A549 (cell line): ENCODE results near the gene TRPM5. TPM values are rescaled to one million over a fixed set of nuclear protein-coding genes. Genes with fewer than 3 reads are reported as not detected.

Source experiments
- ATAC-seq, 2 experiments: fragments of 200-7000 bp in 1 of 2; fragments of >200 bp in 1 of 2; cut with Nextera tagmentation in 1 of 2; cut with Tn5 transposase in 1 of 2; 3 replicates each; pipeline versions ENCODE4 v1.8.0 to v1.9.1; 2018 to 2020; ENCODE audit warnings: mild to moderate bottlenecking in 1 of 2, moderate library complexity in 1 of 2
- CTCF ChIA-PET: fragments of 300-600 bp; sonication (Branson Sonifier 250); formaldehyde crosslinking; extraction: SDS; loops from one replicate; lab custom pipeline; 2021; ENCODE audit warnings: antibody characterized with exemption, inconsistent platforms; lab: Yijun Ruan, JAX
- POLR2A ChIA-PET: fragments of 350-600 bp; formaldehyde crosslinking; extraction: SDS; loops from one replicate; lab custom pipeline; 2021; ENCODE audit warnings: antibody characterized with exemption, inconsistent platforms; lab: Yijun Ruan, JAX
- DNase-seq, 2 experiments: peaks; one replicate each; pipeline versions ENCODE4 v3.0.0 to v3.0.0-alpha.2; 2011 to 2016; ENCODE audit warnings: low read depth in 1 of 2, low spot score in 1 of 2
- FAIRE-seq: peaks from 2 replicates; lab custom pipeline; 2011; peaks lifted over from hg19 to GRCh38; lab: Jason Lieb, UNC
- H3K27ac ChIP-seq, 2 experiments: fragments of >200 bp; sonication (Bioruptor Twin); formaldehyde crosslinking; 3 replicates each; pipeline ENCODE4 v1.5.1; 2016 to 2017
- H3K4me1 ChIP-seq: fragments of >200 bp; sonication (Bioruptor Twin); formaldehyde crosslinking; 3 replicates; pipeline ENCODE4 v1.6.1; 2016
- H3K4me2 ChIP-seq: fragments of >200 bp; sonication (Bioruptor Twin); formaldehyde crosslinking; 3 replicates; pipeline ENCODE4 v1.6.1; 2016
- H3K4me3 ChIP-seq: fragments of >200 bp; sonication (Bioruptor Twin); formaldehyde crosslinking; 3 replicates; pipeline ENCODE4 v1.5.1; 2016
- H3K9me3 ChIP-seq: fragments of >200 bp; sonication (Bioruptor Twin); formaldehyde crosslinking; 3 replicates; pipeline ENCODE4 v1.6.1; 2016
- CBX2 ChIP-seq: fragments of 200-600 bp; sonication (generic); IDR thresholded peaks from 2 replicates; pipeline ENCODE4 v1.6.1; 2016; ENCODE audit warnings: low read depth, mild to moderate bottlenecking, borderline replicate concordance
- CHD4 ChIP-seq: fragments of 200-600 bp; sonication (generic); IDR thresholded peaks from 2 replicates; pipeline ENCODE4 v1.6.1; 2016; ENCODE audit warnings: antibody characterized with exemption, mild to moderate bottlenecking, borderline replicate concordance
- FOXS1 ChIP-seq: fragments of 250-450 bp; sonication (Bioruptor Pico); IDR thresholded peaks from 2 replicates; pipeline ENCODE4 v1.5.0; 2020; ENCODE audit warnings: mild to moderate bottlenecking, moderate library complexity
- HEYL ChIP-seq: fragments of 250-450 bp; sonication (Bioruptor Pico); IDR thresholded peaks from 2 replicates; pipeline ENCODE4 v1.8.0; 2021; ENCODE audit warnings: mild to moderate bottlenecking, moderate library complexity
- HOXA7 ChIP-seq: fragments of 250-450 bp; sonication (Bioruptor Pico); IDR thresholded peaks from 2 replicates; pipeline ENCODE4 v1.5.0; 2020; ENCODE audit warnings: mild to moderate bottlenecking, moderate library complexity
- HOXB5 ChIP-seq: fragments of 250-450 bp; sonication (Bioruptor Pico); IDR thresholded peaks from 2 replicates; pipeline ENCODE4 v1.5.0; 2020; ENCODE audit warnings: mild to moderate bottlenecking, moderate library complexity
- JUNB ChIP-seq: fragments of >200 bp; sonication (Bioruptor Twin); formaldehyde crosslinking; IDR thresholded peaks from 2 replicates; pipeline ENCODE4 v1.6.1; 2016
- KDM1A ChIP-seq: fragments of 200-600 bp; sonication (generic); IDR thresholded peaks from 2 replicates; pipeline ENCODE4 v1.6.1; 2016; ENCODE audit warnings: low read depth, mild to moderate bottlenecking
- MAFK ChIP-seq: fragments of 450-650 bp; IDR thresholded peaks from 2 replicates; pipeline ENCODE4 v1.6.1; 2014; ENCODE audit not compliant: partially characterized antibody
- NFE2L2 ChIP-seq: fragments of 150-350 bp; conservative IDR thresholded peaks from 2 replicates; pipeline ENCODE4 v1.6.1; 2014; ENCODE audit warnings: low read length
- NPAS2 ChIP-seq: fragments of 250-450 bp; sonication (Bioruptor Pico); IDR thresholded peaks from 2 replicates; pipeline ENCODE4 v1.8.0; 2022; ENCODE audit warnings: mild to moderate bottlenecking, moderate library complexity, borderline replicate concordance
- PHF8 ChIP-seq: fragments of 200-600 bp; sonication (generic); IDR thresholded peaks from 2 replicates; pipeline ENCODE4 v1.6.1; 2016; ENCODE audit warnings: low read depth, mild to moderate bottlenecking, antibody characterized with exemption, moderate library complexity, borderline replicate concordance
- POLR2AphosphoS2 ChIP-seq: conservative IDR thresholded peaks from 2 replicates; pipeline ENCODE4 v1.6.1; 2012; ENCODE audit warnings: low read length, improper control_type of control experiment, inconsistent platforms
- RFX5 ChIP-seq: fragments of 450-650 bp; IDR thresholded peaks from 2 replicates; pipeline ENCODE4 v1.7.1; 2014; ENCODE audit warnings: antibody characterized with exemption, mild to moderate bottlenecking, moderate library complexity
- RNF2 ChIP-seq: fragments of 200-600 bp; sonication (generic); IDR thresholded peaks from 2 replicates; pipeline ENCODE4 v1.6.1; 2016; ENCODE audit warnings: low read depth, mild to moderate bottlenecking, antibody characterized with exemption, moderate library complexity, borderline replicate concordance
- TP53 ChIP-seq: fragments of 250-450 bp; sonication (Bioruptor Pico); IDR thresholded peaks from 2 replicates; pipeline ENCODE4 v1.5.0; 2021; ENCODE audit warnings: mild to moderate bottlenecking, moderate library complexity
- ZC3H11A ChIP-seq: fragments of 450-650 bp; IDR thresholded peaks from 2 replicates; pipeline ENCODE4 v1.6.1; 2014; ENCODE audit warnings: antibody characterized with exemption, mild to moderate bottlenecking
- WGBS: methylation state at CpG from one replicate; pipeline ENCODE4 v1.1.6; 2017; ENCODE audit errors: missing lambda C conversion rate; 5-methylcytosine and 5-hydroxymethylcytosine counted together
- polyA plus RNA-seq, 4 experiments: library from polyadenylated mRNA; depleted of rRNA in 3 of 4; stranded (reverse); fragments of >200 nt; fragmentation: RNase III in 1 of 4; extraction: RNeasy Plus Mini Kit Qiagen cat#74134 plus additional on column Dnase treatment in 1 of 4; gene quantifications; 2 replicates in 3 of 4; 3 replicates in 1 of 4; pipeline ENCODE4 v1.2.3, GENCODE V29; 2011 to 2017
- TF ChIP-seq, protein P1 (sequence below): fragments of 250-450 bp; sonication (Bioruptor Pico); IDR thresholded peaks from 2 replicates; pipeline ENCODE4 v1.5.0; 2020; ENCODE audit warnings: low read depth, mild to moderate bottlenecking, moderate library complexity
- TF ChIP-seq, protein P2 (sequence below): IDR thresholded peaks from 2 replicates; pipeline ENCODE4 v1.6.1; 2012
- TF ChIP-seq, protein P3 (sequence below): IDR thresholded peaks from 2 replicates; pipeline ENCODE4 v1.6.1; 2012; ENCODE audit warnings: low read depth, borderline replicate concordance

Gene TRPM5
- polyA plus RNA-seq, 2 of the 4 experiments (the other 2 are of a cell fraction) = not detected

DNA sequence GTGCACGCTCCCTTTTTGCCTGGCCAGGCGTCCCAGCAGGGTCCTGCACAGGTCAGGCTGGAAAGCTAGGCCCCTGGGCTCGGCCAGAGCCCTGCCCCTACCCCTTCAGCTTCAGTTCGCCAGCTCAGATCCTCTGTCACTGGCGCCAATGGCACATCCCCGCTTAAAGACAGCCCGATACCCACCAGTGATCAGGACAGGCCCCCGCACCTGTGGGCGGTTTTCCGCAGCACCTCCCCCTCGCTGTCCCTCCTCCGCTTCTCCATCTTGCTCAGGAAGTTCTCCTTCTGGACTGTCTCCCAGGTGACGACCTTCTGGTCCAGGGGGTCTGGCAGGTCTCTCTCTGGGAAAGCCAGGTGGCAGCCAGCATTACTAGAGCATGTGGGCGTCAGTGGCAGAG lies 37.9 kb downstream of the TRPM5 start:
- CTCF ChIA-PET = interaction anchor here (0.6 to 31.0 kb wide), 4 partner anchors 14 to 220 kb away, joined by 3 to 903 read pairs (median 115); partner anchors contain the start of genes C11orf21 and TSPAN32
- Histone ChIP-seq H3K4me1 (peaks cover 8% of the 10 kb centered on the region; the same call in 2 of the 3 replicates), H3K4me2 (no peak overlapping the region), H3K9me3 (no peaks in the 10 kb centered on the region), H3K4me3 (no peak overlapping the region), H3K27ac (no peak overlapping the region)
- ATAC-seq = no peak
- 75% methylated on average over 14 of the region's 14 CpGs for WGBS
- DNase-seq = no peak
- no peak for TF ChIP-seq HOXB5 (CRISPR knock-in tag)
- TF ChIP-seq JUNB = no peak
- no peak for TF ChIP-seq NPAS2 (CRISPR knock-in tag)
- TF ChIP-seq RFX5 = no peak
- no peak for TF ChIP-seq ZC3H11A
- TF ChIP-seq, protein P1, sequence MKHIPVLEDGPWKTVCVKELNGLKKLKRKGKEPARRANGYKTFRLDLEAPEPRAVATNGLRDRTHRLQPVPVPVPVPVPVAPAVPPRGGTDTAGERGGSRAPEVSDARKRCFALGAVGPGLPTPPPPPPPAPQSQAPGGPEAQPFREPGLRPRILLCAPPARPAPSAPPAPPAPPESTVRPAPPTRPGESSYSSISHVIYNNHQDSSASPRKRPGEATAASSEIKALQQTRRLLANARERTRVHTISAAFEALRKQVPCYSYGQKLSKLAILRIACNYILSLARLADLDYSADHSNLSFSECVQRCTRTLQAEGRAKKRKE (CRISPR knock-in tag) = no peak
- TF ChIP-seq, protein P2, sequence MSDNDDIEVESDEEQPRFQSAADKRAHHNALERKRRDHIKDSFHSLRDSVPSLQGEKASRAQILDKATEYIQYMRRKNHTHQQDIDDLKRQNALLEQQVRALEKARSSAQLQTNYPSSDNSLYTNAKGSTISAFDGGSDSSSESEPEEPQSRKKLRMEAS = no peak
- TF ChIP-seq FOXS1 (CRISPR knock-in tag) = no peak
- no peak for TF ChIP-seq MAFK
- no peak for TF ChIP-seq NFE2L2
- FAIRE-seq = no peak
- POLR2A ChIA-PET = no interaction called here

DNA sequence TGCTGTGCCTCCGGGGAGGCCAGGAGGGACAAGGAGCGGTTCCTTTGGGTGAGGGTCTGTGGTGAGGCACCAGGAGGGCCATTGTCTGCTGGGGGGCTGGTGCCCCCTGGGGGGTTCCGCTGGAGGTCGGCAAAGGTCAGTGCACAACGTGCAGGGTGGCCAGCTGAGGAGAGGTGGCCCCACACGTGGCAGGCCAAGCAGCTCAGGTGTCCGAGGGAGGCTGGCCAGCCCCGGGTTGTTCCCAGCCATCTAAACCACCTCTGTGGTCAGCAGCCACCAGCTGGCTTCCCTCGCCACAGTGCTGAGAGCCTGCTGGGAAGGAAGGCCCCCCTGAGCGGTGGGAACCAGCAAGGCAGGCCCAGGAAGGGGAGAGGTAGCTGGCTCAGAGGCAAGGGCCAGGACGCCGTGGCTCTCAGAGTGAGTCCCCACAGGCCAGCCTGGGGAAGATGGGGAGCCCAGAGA lies 39.5 kb downstream of the TRPM5 start:
- peaks cover 8% of the 10 kb centered on the region; the same call in 2 of the 3 replicates for H3K4me1 ChIP-seq
- ATAC-seq (no peak), FAIRE-seq (no peak), DNase-seq (no peak)
- 62% methylated on average over 5 of the region's 12 CpGs for WGBS
- no peaks in the 10 kb centered on the region for H3K9me3 ChIP-seq
- ChIA-PET POLR2A (no interaction called here), CTCF (interaction anchor here (15.4 to 31.0 kb wide), 2 partner anchors 16 to 96 kb away, joined by 227 to 903 read pairs; partner anchors contain the start of genes C11orf21 and TSPAN32)
- TF ChIP-seq HOXA7 (CRISPR knock-in tag) = no peak
- TF ChIP-seq POLR2AphosphoS2 = 0 out of 2 replicates have a peak, but pooled peaks have one; percentile 19
- no peak overlapping the region for H3K27ac ChIP-seq
- no peak overlapping the region for H3K4me2 ChIP-seq
- no peak overlapping the region for H3K4me3 ChIP-seq

DNA sequence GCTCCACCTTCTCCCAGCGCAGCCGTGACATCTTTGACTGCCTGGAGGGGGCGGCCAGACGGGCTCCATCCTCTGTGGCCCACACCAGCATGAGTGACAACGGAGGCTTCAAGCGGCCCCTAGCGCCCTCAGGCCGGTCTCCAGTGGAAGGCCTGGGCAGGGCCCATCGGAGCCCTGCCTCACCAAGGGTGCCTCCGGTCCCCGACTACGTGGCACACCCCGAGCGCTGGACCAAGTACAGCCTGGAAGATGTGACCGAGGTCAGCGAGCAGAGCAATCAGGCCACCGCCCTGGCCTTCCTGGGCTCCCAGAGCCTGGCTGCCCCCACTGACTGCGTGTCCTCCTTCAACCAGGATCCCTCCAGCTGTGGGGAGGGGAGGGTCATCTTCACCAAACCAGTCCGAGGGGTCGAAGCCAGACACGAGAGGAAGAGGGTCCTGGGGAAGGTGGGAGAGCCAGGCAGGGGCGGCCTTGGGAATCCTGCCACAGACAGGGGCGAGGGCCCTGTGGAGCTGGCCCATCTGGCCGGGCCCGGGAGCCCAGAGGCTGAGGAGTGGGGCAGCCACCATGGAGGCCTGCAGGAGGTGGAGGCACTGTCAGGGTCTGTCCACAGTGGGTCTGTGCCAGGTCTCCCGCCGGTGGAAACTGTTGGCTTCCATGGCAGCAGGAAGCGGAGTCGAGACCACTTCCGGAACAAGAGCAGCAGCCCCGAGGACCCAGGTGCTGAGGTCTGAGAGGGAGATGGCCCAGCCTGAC lies 41.2 kb downstream of the TRPM5 start:
- 95% methylated on average over 14 of the region's 31 CpGs for WGBS
- Histone ChIP-seq H3K4me3 (no peak overlapping the region), H3K4me2 (no peak overlapping the region), H3K4me1 (peaks cover 16% of the 10 kb centered on the region), H3K27ac (no peak overlapping the region), H3K9me3 (no peaks in the 10 kb centered on the region)
- no peak for DNase-seq
- no peak for FAIRE-seq
- CTCF ChIA-PET = interaction anchor here (0.6 to 31.0 kb wide), 6 partner anchors 16 to 205 kb away, joined by 3 to 903 read pairs (median 12); partner anchors contain the start of genes C11orf21 and TSPAN32
- POLR2A ChIA-PET = interaction anchor here (1.1 to 1.5 kb wide), 3 partner anchors 25 to 526 kb away, joined by 3 to 6 read pairs (median 3); partner anchors contain the start of gene PHLDA2
- TF ChIP-seq PHF8 (no peak), HEYL (no peak), TP53 (CRISPR knock-in tag) (no peak), KDM1A (no peak), CHD4 (no peak), CBX2 (no peak), RNF2 (no peak)
- TF ChIP-seq, protein P3, sequence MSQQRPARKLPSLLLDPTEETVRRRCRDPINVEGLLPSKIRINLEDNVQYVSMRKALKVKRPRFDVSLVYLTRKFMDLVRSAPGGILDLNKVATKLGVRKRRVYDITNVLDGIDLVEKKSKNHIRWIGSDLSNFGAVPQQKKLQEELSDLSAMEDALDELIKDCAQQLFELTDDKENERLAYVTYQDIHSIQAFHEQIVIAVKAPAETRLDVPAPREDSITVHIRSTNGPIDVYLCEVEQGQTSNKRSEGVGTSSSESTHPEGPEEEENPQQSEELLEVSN = no peak
- ATAC-seq = no peak
